Activated CD8-positive, alpha-beta memory T cell treated with anti-CD3 and anti-CD28 coated beads, Interleukin-2, amount 10 ng/mL, durations not matched to agents 7 days and 5 days (primary cell): ENCODE measurements around the gene ALDH3B1. TPM values are rescaled to one million over a fixed set of nuclear protein-coding genes. Genes with fewer than 3 reads are reported as not detected.

Experiments
- ATAC-seq: fragments of 150-1000 bp; cut with Tn5 transposase; one replicate; pipeline ENCODE4 v1.10.0; 2021; ENCODE audit warnings: moderate library complexity
- CTCF ChIA-PET: fragments of 350-600 bp; sonication (Branson Sonifier 250); formaldehyde crosslinking; loops from one replicate; lab custom pipeline; 2021; ENCODE audit warnings: antibody characterized with exemption; lab: Charles Lee
- DNase-seq: peaks from one replicate; pipeline ENCODE4 v3.0.0-alpha.2; 2020
- H3K27ac Mint-ChIP-seq: one replicate; pipeline ENCODE4 v1.8.0; 2021; ENCODE audit warnings: mild to moderate bottlenecking, mixed read lengths
- H3K27me3 Mint-ChIP-seq: one replicate; pipeline ENCODE4 v1.8.0; 2021; ENCODE audit warnings: mixed read lengths
- H3K36me3 Mint-ChIP-seq: one replicate; pipeline ENCODE4 v1.8.0; 2021; ENCODE audit warnings: mild to moderate bottlenecking, mixed read lengths
- H3K4me1 Mint-ChIP-seq: one replicate; pipeline ENCODE4 v1.8.0; 2021; ENCODE audit warnings: mixed read lengths
- H3K4me3 Mint-ChIP-seq: one replicate; pipeline ENCODE4 v1.8.0; 2021; ENCODE audit warnings: mild to moderate bottlenecking, moderate library complexity, mixed read lengths
- H3K9me3 Mint-ChIP-seq: one replicate; pipeline ENCODE4 v1.8.0; 2022; ENCODE audit warnings: low read depth, mixed read lengths
- total RNA-seq, 2 experiments: library from RNA; stranded (reverse); gene quantifications; one replicate each; pipeline ENCODE4 v1.2.3, GENCODE V29; 2021

The ALDH3B1 gene
- total RNA-seq, 2 experiments from 2014 or later: not detected

- peaks cover 3% of the 10 kb centered on the region for H3K36me3 Mint-ChIP-seq
- H3K4me1 Mint-ChIP-seq: peaks cover 44% of the 10 kb centered on the region
- peak; percentile 59 for ATAC-seq
- H3K4me3 Mint-ChIP-seq: peak overlapping the region; percentile 67
- H3K27me3 Mint-ChIP-seq: no peaks in the 10 kb centered on the region
- CTCF ChIA-PET: interaction anchor here (1.2 to 1.7 kb wide), 2 partner anchors 9 to 27 kb away, joined by 3 to 7 read pairs; partner anchors contain the start of gene NDUFS8
- DNase-seq: peak; percentile 63
- no peaks in the 10 kb centered on the region for H3K9me3 Mint-ChIP-seq
- H3K27ac Mint-ChIP-seq: no peak overlapping the region
These were observed 6.9 kb upstream of the ALDH3B1 start for GRCh38 chr11:68002938-68003845.

- Mint-ChIP-seq H3K36me3 (peaks cover 3% of the 10 kb centered on the region), H3K9me3 (no peaks in the 10 kb centered on the region), H3K4me1 (peaks cover 37% of the 10 kb centered on the region), H3K27me3 (no peaks in the 10 kb centered on the region), H3K4me3 (peak within 1 kb of the TSS; percentile 74), H3K27ac (peak within 1 kb of the TSS; percentile 74)
- peak; percentile 92 for DNase-seq
- CTCF ChIA-PET: interaction anchor here (1.2 kb wide), 1 partner anchor 26 kb away, joined by 3 read pairs; the partner anchor contains the start of gene NDUFS8
- ATAC-seq: peak; percentile 97
These were observed 6.1 kb upstream of the ALDH3B1 start, which contains the start of gene UNC93B1 for GRCh38 chr11:68003846-68004550. TSS of gene UNC93B1 (minus strand) at chr11:68004097. CDS start at chr11:68004043, 54 bp downstream.

- Mint-ChIP-seq H3K4me3 (peak overlapping the region; percentile 74), H3K9me3 (no peaks in the 10 kb centered on the region), H3K27me3 (no peaks in the 10 kb centered on the region), H3K4me1 (peaks cover 37% of the 10 kb centered on the region), H3K27ac (peak overlapping the region; percentile 74), H3K36me3 (peaks cover 3% of the 10 kb centered on the region)
- ATAC-seq: no peak
- CTCF ChIA-PET: no interaction called here
- DNase-seq: no peak
These were observed 5.4 kb upstream of the ALDH3B1 start for GRCh38 chr11:68004551-68005335.

- H3K9me3 Mint-ChIP-seq: no peaks in the 10 kb centered on the region
- peaks cover 3% of the 10 kb centered on the region for H3K36me3 Mint-ChIP-seq
- no peak overlapping the region for H3K4me3 Mint-ChIP-seq
- CTCF ChIA-PET: no interaction called here
- no peak overlapping the region for H3K27ac Mint-ChIP-seq
- H3K4me1 Mint-ChIP-seq: peaks cover 32% of the 10 kb centered on the region
- no peak for DNase-seq
- no peak for ATAC-seq
- H3K27me3 Mint-ChIP-seq: no peaks in the 10 kb centered on the region
These were observed 3.4 kb upstream of the ALDH3B1 start for GRCh38 chr11:68006606-68007166.

DNA sequence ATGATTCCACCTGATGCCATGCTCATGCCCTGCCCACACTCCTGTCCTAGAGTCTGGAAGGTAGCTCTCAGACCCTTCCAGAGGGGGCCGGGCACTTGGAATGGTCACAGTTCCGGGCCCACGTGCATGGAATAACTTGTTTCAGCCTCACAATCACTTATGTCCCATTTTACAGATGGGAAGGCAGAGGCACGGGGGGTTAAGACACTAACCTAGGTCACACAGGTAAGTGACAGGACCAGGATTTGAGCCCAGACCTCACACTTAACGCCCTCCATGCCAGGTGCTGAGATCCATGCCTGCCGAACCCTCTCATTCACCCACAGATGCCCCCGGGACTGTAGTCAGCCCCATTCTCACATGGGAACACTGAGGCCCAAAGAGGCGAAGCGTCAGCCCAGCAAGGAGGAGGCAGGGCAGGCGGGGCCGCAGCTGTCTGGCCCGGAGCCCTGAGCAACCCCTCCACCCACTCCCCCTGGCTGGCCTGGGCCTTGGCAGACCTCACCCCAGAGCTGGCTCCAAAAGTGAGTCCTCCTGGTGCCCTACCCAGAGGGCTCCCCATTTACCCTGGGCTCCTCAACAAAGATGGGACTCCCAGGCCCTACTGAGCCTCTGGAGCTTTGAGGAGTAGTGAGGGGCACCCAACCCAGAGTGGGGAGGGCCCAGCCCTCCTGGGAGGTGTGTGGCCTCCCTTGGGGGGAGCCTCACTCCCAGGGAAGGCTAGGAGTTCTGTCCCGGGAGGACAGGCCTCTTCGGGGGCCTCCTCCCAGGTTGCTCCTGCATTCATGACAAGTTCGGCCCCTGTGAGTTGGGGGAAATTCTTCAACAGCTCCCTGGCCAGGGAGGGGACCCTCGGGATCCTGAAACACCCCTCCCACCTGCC, 2.4 kb upstream of the ALDH3B1 start:
- no peaks in the 10 kb centered on the region for H3K36me3 Mint-ChIP-seq
- H3K9me3 Mint-ChIP-seq: no peaks in the 10 kb centered on the region
- CTCF ChIA-PET: interaction anchor here (4.1 kb wide), 1 partner anchor 197 kb away, joined by 20 read pairs; no protein-coding TSS in a partner anchor
- no peaks in the 10 kb centered on the region for H3K27me3 Mint-ChIP-seq
- DNase-seq (no peak), ATAC-seq (no peak)
- no peak overlapping the region for H3K27ac Mint-ChIP-seq
- no peak overlapping the region for H3K4me3 Mint-ChIP-seq
- H3K4me1 Mint-ChIP-seq: peaks cover 25% of the 10 kb centered on the region

GRCh38 chr11:68008381-68009337, 1.5 kb upstream of the ALDH3B1 start:
- Mint-ChIP-seq H3K27ac (no peak overlapping the region), H3K36me3 (no peaks in the 10 kb centered on the region), H3K27me3 (no peaks in the 10 kb centered on the region), H3K4me1 (peaks cover 22% of the 10 kb centered on the region), H3K4me3 (no peak overlapping the region), H3K9me3 (no peaks in the 10 kb centered on the region)
- DNase-seq (no peak), ATAC-seq (no peak)
- CTCF ChIA-PET: interaction anchor here (0.8 to 4.1 kb wide), 5 partner anchors 15 to 202 kb away, joined by 3 to 20 read pairs (median 5); no protein-coding TSS in a partner anchor

GRCh38 chr11:68009391-68010089, 587 bp upstream of the ALDH3B1 start:
- no peak overlapping the region for H3K27ac Mint-ChIP-seq
- H3K9me3 Mint-ChIP-seq: no peaks in the 10 kb centered on the region
- H3K4me3 Mint-ChIP-seq: no peak overlapping the region
- no peaks in the 10 kb centered on the region for H3K27me3 Mint-ChIP-seq
- DNase-seq (no peak), ATAC-seq (no peak)
- no peaks in the 10 kb centered on the region for H3K36me3 Mint-ChIP-seq
- peaks cover 17% of the 10 kb centered on the region for H3K4me1 Mint-ChIP-seq
- CTCF ChIA-PET: interaction anchor here (0.6 to 4.1 kb wide), 6 partner anchors 14 to 201 kb away, joined by 3 to 20 read pairs (median 6); no protein-coding TSS in a partner anchor

DNA sequence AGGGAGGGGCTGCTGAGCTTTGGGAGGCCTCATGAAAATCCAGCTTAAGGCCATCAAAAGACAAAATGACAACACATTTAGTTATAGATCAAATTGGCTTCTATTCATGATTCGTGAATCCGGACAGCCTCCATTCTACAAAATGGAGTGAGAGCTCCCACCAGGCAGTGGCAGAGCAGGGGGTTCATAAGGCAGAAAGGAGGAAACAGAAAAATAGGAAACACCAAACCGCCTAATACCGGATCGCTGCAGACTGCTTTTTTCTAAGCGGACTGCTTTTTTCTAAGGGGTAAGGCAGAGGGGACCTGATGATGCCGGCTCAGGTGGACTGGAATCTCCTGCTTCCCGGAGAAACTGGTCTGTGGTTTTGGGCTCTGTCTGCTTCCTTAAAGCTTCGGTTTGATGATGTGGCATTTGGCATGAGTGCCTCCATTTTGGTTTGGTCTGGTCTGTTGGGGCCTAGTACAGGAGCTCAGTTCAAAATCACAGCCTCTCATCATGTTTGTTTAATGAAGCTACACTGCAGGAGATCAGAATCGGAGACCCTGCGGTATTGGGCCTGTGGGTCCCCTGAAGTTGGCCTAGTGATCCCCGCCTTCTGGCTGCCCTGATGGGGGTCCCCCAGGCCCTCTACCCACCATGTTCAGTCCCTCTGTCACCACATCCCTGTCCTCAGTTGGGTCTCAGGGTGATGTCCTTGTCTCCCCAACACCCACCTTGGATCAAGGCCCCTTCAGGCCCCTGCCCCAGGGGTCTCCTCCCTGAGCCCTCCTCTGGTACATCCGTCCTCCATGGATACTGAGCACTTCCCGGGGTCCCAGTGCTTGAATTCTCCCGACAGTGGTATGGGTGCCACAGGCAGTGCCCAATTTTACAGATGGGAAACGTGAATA, 1.2 kb downstream of the ALDH3B1 start:
- no peak for DNase-seq
- Mint-ChIP-seq H3K36me3 (no peaks in the 10 kb centered on the region), H3K4me1 (peaks cover 11% of the 10 kb centered on the region), H3K9me3 (no peaks in the 10 kb centered on the region), H3K27me3 (no peaks in the 10 kb centered on the region), H3K27ac (no peak overlapping the region), H3K4me3 (no peak overlapping the region)
- CTCF ChIA-PET: interaction anchor here (4.1 kb wide), 1 partner anchor 194 kb away, joined by 20 read pairs; no protein-coding TSS in a partner anchor
- ATAC-seq: no peak

- Mint-ChIP-seq H3K4me1 (peaks cover 10% of the 10 kb centered on the region), H3K27ac (no peak overlapping the region), H3K27me3 (no peaks in the 10 kb centered on the region), H3K4me3 (no peak overlapping the region), H3K36me3 (no peaks in the 10 kb centered on the region), H3K9me3 (no peaks in the 10 kb centered on the region)
- no peak for ATAC-seq
- CTCF ChIA-PET: no interaction called here
- no peak for DNase-seq
These were observed 2.1 kb downstream of the ALDH3B1 start for GRCh38 chr11:68012044-68012842.
